IMR-90 (cell line): Measurements from ENCODE around the gene ATP2B2. TPM values are rescaled to one million over a fixed set of nuclear protein-coding genes. Genes with fewer than 3 reads are reported as not detected.

ENCODE experiments used
- ATAC-seq: fragments of 200-7000 bp; cut with Tn5 transposase; 2 replicates; pipeline ENCODE4 v1.9.1; 2020; ENCODE audit warnings: low read depth, mild to moderate bottlenecking, moderate library complexity
- BruUV-seq: library from RNA; stranded (reverse); fragments of 400-500 nt; replicated peaks from 2 replicates; lab custom pipeline; 2021; lab: Mats Ljungman, UMichigan
- CTCF ChIA-PET: fragments of 300-600 bp; formaldehyde crosslinking; extraction: SDS; loops from one replicate; lab custom pipeline; 2021; ENCODE audit warnings: antibody characterized with exemption; lab: Yijun Ruan, JAX
- POLR2A ChIA-PET: fragments of 300-600 bp; sonication (Branson Sonifier 250); formaldehyde crosslinking; loops from one replicate; lab custom pipeline; 2022; ENCODE audit warnings: antibody characterized with exemption; ENCODE audit not compliant: unreplicated experiment; lab: Charles Lee
- DNase-seq: peaks from one replicate; pipeline ENCODE4 v3.0.0; 2013
- H2AFZ ChIP-seq: replicated peaks from 2 replicates; pipeline ENCODE3; 2013; ENCODE audit warnings: low read length, mild to moderate bottlenecking; ENCODE audit not compliant: poor library complexity
- H2AK5ac ChIP-seq: 2 replicates; pipeline ENCODE4 v1.6.1; 2013; ENCODE audit warnings: low read depth, low read length, inconsistent platforms
- H2AK9ac ChIP-seq: replicated peaks from 2 replicates; pipeline ENCODE3; 2013; ENCODE audit warnings: mild to moderate bottlenecking, low read depth, low read length, moderate library complexity; ENCODE audit not compliant: poor library complexity
- H2BK120ac ChIP-seq: 2 replicates; pipeline ENCODE4 v1.6.1; 2013; ENCODE audit warnings: low read depth, low read length, inconsistent platforms
- H2BK15ac ChIP-seq: 3 replicates; pipeline ENCODE4 v1.6.1; 2013; ENCODE audit warnings: low read depth, low read length, inconsistent platforms
- H2BK20ac ChIP-seq: 2 replicates; pipeline ENCODE4 v1.6.1; 2013; ENCODE audit warnings: low read depth, mild to moderate bottlenecking, inconsistent platforms, low read length, moderate library complexity
- H2BK5ac ChIP-seq: 2 replicates; pipeline ENCODE4 v1.6.1; 2013; ENCODE audit warnings: mild to moderate bottlenecking, low read depth, low read length, inconsistent platforms; ENCODE audit not compliant: poor library complexity, severe bottlenecking
- H3K14ac ChIP-seq: replicated peaks from 2 replicates; pipeline ENCODE4 v1.6.1; 2013; ENCODE audit warnings: low read depth, low read length, inconsistent platforms
- H3K18ac ChIP-seq: 2 replicates; pipeline ENCODE4 v1.6.1; 2013; ENCODE audit warnings: low read depth, low read length, control low read depth
- H3K23ac ChIP-seq: 2 replicates; pipeline ENCODE4 v1.6.1; 2013; ENCODE audit warnings: low read depth, low read length, inconsistent platforms
- H3K27ac ChIP-seq: 2 replicates; pipeline ENCODE4 v1.5.1; 2013; ENCODE audit warnings: mild to moderate bottlenecking, control low read depth, low read length; ENCODE audit not compliant: insufficient read depth
- H3K27me3 ChIP-seq: 2 replicates; pipeline ENCODE4 v1.6.1; 2013; ENCODE audit warnings: low read length; ENCODE audit not compliant: control insufficient read depth, insufficient read depth
- H3K36me3 ChIP-seq: 2 replicates; pipeline ENCODE4 v1.6.1; 2013; ENCODE audit warnings: low read length, mixed read lengths; ENCODE audit not compliant: control insufficient read depth, insufficient read depth
- H3K4ac ChIP-seq: 2 replicates; pipeline ENCODE4 v1.6.1; 2013; ENCODE audit warnings: low read depth, low read length, inconsistent platforms
- H3K4me1 ChIP-seq: 2 replicates; pipeline ENCODE4 v1.6.1; 2013; ENCODE audit warnings: low read length, mixed read lengths; ENCODE audit not compliant: control insufficient read depth, insufficient read depth
- H3K4me2 ChIP-seq: 2 replicates; pipeline ENCODE4 v1.6.1; 2013; ENCODE audit warnings: low read depth, mild to moderate bottlenecking, control low read depth, low read length, moderate library complexity
- H3K4me3 ChIP-seq: 2 replicates; pipeline ENCODE4 v1.5.1; 2013; ENCODE audit warnings: low read depth, mild to moderate bottlenecking, control low read depth, low read length, moderate library complexity; ENCODE audit not compliant: insufficient read depth
- H3K56ac ChIP-seq: 2 replicates; pipeline ENCODE4 v1.6.1; 2013; ENCODE audit warnings: low read length, inconsistent platforms; ENCODE audit not compliant: insufficient read depth; ENCODE audit errors: extremely low read depth
- H3K79me1 ChIP-seq, 2 experiments: 2 replicates each; pipeline ENCODE4 v1.6.1; 2013; ENCODE audit warnings: low read length in 2 of 2, inconsistent platforms in 1 of 2, low read depth in 1 of 2
- H3K9ac ChIP-seq: 2 replicates; pipeline ENCODE4 v1.6.1; 2013; ENCODE audit warnings: low read depth, low read length, control low read depth
- H3K9me1 ChIP-seq: 2 replicates; pipeline ENCODE4 v1.6.1; 2013; ENCODE audit warnings: low read length, inconsistent platforms; ENCODE audit not compliant: insufficient read depth
- H3K9me3 ChIP-seq: 2 replicates; pipeline ENCODE4 v1.6.1; 2013; ENCODE audit warnings: low read length; ENCODE audit not compliant: control insufficient read depth, insufficient read depth
- H4K20me1 ChIP-seq: 2 replicates; pipeline ENCODE4 v1.6.1; 2013; ENCODE audit warnings: low read length, inconsistent platforms; ENCODE audit not compliant: insufficient read depth
- H4K5ac ChIP-seq: 2 replicates; pipeline ENCODE4 v1.6.1; 2013; ENCODE audit warnings: mild to moderate bottlenecking, low read depth, low read length, control low read depth
- H4K8ac ChIP-seq, 2 experiments: 2 replicates each; pipeline ENCODE4 v1.6.1; 2013; ENCODE audit warnings: low read depth in 2 of 2, low read length in 2 of 2, control low read depth in 1 of 2, inconsistent platforms in 1 of 2
- H4K91ac ChIP-seq: 2 replicates; pipeline ENCODE4 v1.6.1; 2013; ENCODE audit warnings: low read depth, low read length, inconsistent platforms; ENCODE audit not compliant: insufficient read depth
- FOS ChIP-seq: fragments of 150-350 bp; IDR thresholded peaks from 2 replicates; pipeline ENCODE4 v1.6.1; 2016; ENCODE audit warnings: low read depth, low read length
- POLR2A ChIP-seq: IDR thresholded peaks from 2 replicates; pipeline ENCODE4 v1.6.1; 2012; ENCODE audit warnings: mild to moderate bottlenecking, low read depth, low read length
- whole genome bisulfite sequencing, 2 experiments: methylation state at CpG; one replicate each; pipeline versions ENCODE4 v1.1.5 to v1.1.7; 2013; ENCODE audit warnings: missing lambda C conversion rate in 2 of 2; ENCODE audit not compliant: insufficient read length in 1 of 2; ENCODE audit errors: extremely low coverage in 2 of 2; 5-methylcytosine and 5-hydroxymethylcytosine counted together
- dilution Hi-C: fragments of 300-500 bp; cut with HindIII; formaldehyde crosslinking; loops from one replicate; pipeline ENCODE4 v1.14.3; 2018; ENCODE audit warnings: low sequenced_read_pairs; ENCODE audit not compliant: unreplicated experiment
- in situ Hi-C: fragments of 300-500 bp; cut with MboI; formaldehyde crosslinking; loops from 3 replicates; pipeline ENCODE4 v1.14.3; 2019; ENCODE audit warnings: low sequenced_read_pairs, inconsistent platforms, mixed read lengths
- intact Hi-C: fragments of 100-400 bp; cut with micrococcal nuclease; formaldehyde crosslinking; loops from 2 replicates; pipeline ENCODE4 v1.10.0; 2022
- polyA plus RNA-seq, 3 experiments: library from polyadenylated mRNA; depleted of rRNA; stranded (reverse); fragments of >200 nt; gene quantifications; 2 replicates each; pipeline ENCODE4 v1.2.3, GENCODE V29; 2012; ENCODE audit warnings: low replicate concordance in 1 of 3
- total RNA-seq: library from RNA; depleted of rRNA; stranded (reverse); fragments of >200 nt; gene quantifications from 2 replicates; pipeline ENCODE4 v1.2.3, GENCODE V29; 2012

Gene ATP2B2
- total and polyA plus RNA-seq, 2 of the 4 experiments (the other 2 are of a cell fraction): under 0.01 to 0.02 TPM

GRCh38 chr3:10479311-10479710 lies 26.1 kb downstream of the ATP2B2 start:
- no peak overlapping the region for H4K8ac ChIP-seq
- TF ChIP-seq POLR2A (no peak), FOS (no peak)
- H3K79me1 ChIP-seq: no peaks in the 10 kb centered on the region
- no peak overlapping the region for H3K4me3 ChIP-seq
- no peak overlapping the region for H2BK20ac ChIP-seq
- DNase-seq: no peak
- no peak overlapping the region for H3K4ac ChIP-seq
- H3K9me1 ChIP-seq: no peaks in the 10 kb centered on the region
- H3K36me3 ChIP-seq: no peaks in the 10 kb centered on the region
- no peak overlapping the region for H4K91ac ChIP-seq
- dilution Hi-C loops: no loop called here
- H3K27ac ChIP-seq: no peak overlapping the region
- H2BK5ac ChIP-seq: no peak overlapping the region
- H3K9me3 ChIP-seq: no peaks in the 10 kb centered on the region
- no peak overlapping the region for H3K23ac ChIP-seq
- H3K14ac ChIP-seq: no peak overlapping the region
- no peak overlapping the region for H3K56ac ChIP-seq
- ATAC-seq: no peak
- no peak overlapping the region for H3K4me2 ChIP-seq
- no TSS peak for BruUV-seq
- ChIA-PET POLR2A (no interaction called here), CTCF (no interaction called here)
- no peak overlapping the region for H4K5ac ChIP-seq
- no CpG with 5 or more reads among the region's 2 CpGs for WGBS, 2 experiments
- no peak overlapping the region for H2BK120ac ChIP-seq
- H2AFZ ChIP-seq: no peak overlapping the region
- H2AK5ac ChIP-seq: no peak overlapping the region
- intact Hi-C loops: no loop called here
- in situ Hi-C loops: no loop called here
- no peaks in the 10 kb centered on the region for H3K4me1 ChIP-seq
- no peak overlapping the region for H2BK15ac ChIP-seq
- H3K27me3 ChIP-seq: peaks cover 16% of the 10 kb centered on the region
- H3K18ac ChIP-seq: no peak overlapping the region
- no peak overlapping the region for H3K9ac ChIP-seq
- no peak overlapping the region for H2AK9ac ChIP-seq
- no peaks in the 10 kb centered on the region for H4K20me1 ChIP-seq
